Spinal cord (tissue), 10 donors: ENCODE data around the gene MRGPRD. TPM values are rescaled to one million over a fixed set of nuclear protein-coding genes. Genes with fewer than 3 reads are reported as not detected.

Experiments used
- DNase-seq, 6 donors: peaks; one replicate each; pipeline versions ENCODE4 v3.0.0 to v3.0.0-alpha.2; 2013 to 2015; ENCODE audit warnings: low spot score in 6 of 6, low read depth in 4 of 6
- H3K27ac ChIP-seq: one replicate; pipeline ENCODE4 v1.5.1; 2013; ENCODE audit warnings: low read depth, low read length, control low read depth
- H3K27me3 ChIP-seq: one replicate; pipeline ENCODE4 v1.6.1; 2013; ENCODE audit warnings: low read length; ENCODE audit not compliant: control insufficient read depth, insufficient read depth
- H3K36me3 ChIP-seq: one replicate; pipeline ENCODE4 v1.6.1; 2013; ENCODE audit warnings: low read length; ENCODE audit not compliant: control insufficient read depth, insufficient read depth
- H3K4me1 ChIP-seq: one replicate; pipeline ENCODE4 v1.6.1; 2013; ENCODE audit warnings: low read length; ENCODE audit not compliant: control insufficient read depth, insufficient read depth
- H3K4me3 ChIP-seq: one replicate; pipeline ENCODE4 v1.5.1; 2013; ENCODE audit warnings: low read depth, low read length, control low read depth
- H3K9me3 ChIP-seq: one replicate; pipeline ENCODE4 v1.6.1; 2013; ENCODE audit warnings: low read length; ENCODE audit not compliant: control insufficient read depth, insufficient read depth
- WGBS: methylation state at CpG from one replicate; pipeline ENCODE4 v1.1.5; 2013; ENCODE audit warnings: missing lambda C conversion rate; ENCODE audit not compliant: insufficient coverage; 5-methylcytosine and 5-hydroxymethylcytosine counted together
- polyA plus RNA-seq, 2 donors: library from polyadenylated mRNA; unstranded; fragments of 120-200 nt; gene quantifications; one replicate each; pipeline ENCODE4 v1.2.1, GENCODE V29; 2013; ENCODE audit not compliant: insufficient read length in 2 of 2
- total RNA-seq, 2 donors: library from RNA; depleted of rRNA in 1 of 2; stranded (reverse); fragments of 120-200 nt in 1 of 2; fragments of >200 nt in 1 of 2; gene quantifications; one replicate each; pipeline versions ENCODE4 v1.2.3 to v1.2.4, GENCODE V29; 2013 to 2014
- donor health status: healthy.

MRGPRD gene
- total and polyA plus RNA-seq, 4 donors = 0.89 TPM; not detected in 3

GRCh38 chr11:68962527-68963250, 18.1 kb downstream of the MRGPRD start:
- H3K9me3 ChIP-seq = no peaks in the 10 kb centered on the region
- no peak overlapping the region for H3K4me3 ChIP-seq
- peaks cover 7% of the 10 kb centered on the region for H3K4me1 ChIP-seq
- WGBS = 73% methylated on average over 10 of the region's 16 CpGs
- H3K36me3 ChIP-seq = no peaks in the 10 kb centered on the region
- H3K27me3 ChIP-seq = no peaks in the 10 kb centered on the region
- H3K27ac ChIP-seq = no peak overlapping the region
- peak in 1 of 6 donors; percentile 18 for DNase-seq

GRCh38 chr11:68961245-68961644, 19.5 kb downstream of the MRGPRD start:
- Histone ChIP-seq H3K27me3 (no peaks in the 10 kb centered on the region), H3K4me3 (no peak overlapping the region), H3K9me3 (no peaks in the 10 kb centered on the region), H3K36me3 (no peaks in the 10 kb centered on the region), H3K4me1 (peaks cover 9% of the 10 kb centered on the region), H3K27ac (no peak overlapping the region)
- WGBS = 80% methylated on average over 4 of the region's 8 CpGs
- DNase-seq = no peak

GRCh38 chr11:68960294-68961071, 20.3 kb downstream of the MRGPRD start:
- 80% methylated on average over 18 of the region's 25 CpGs for WGBS
- no peaks in the 10 kb centered on the region for H3K36me3 ChIP-seq
- peaks cover 13% of the 10 kb centered on the region for H3K4me1 ChIP-seq
- no peaks in the 10 kb centered on the region for H3K27me3 ChIP-seq
- no peak overlapping the region for H3K27ac ChIP-seq
- no peak overlapping the region for H3K4me3 ChIP-seq
- no peak for DNase-seq
- no peaks in the 10 kb centered on the region for H3K9me3 ChIP-seq

- no peak overlapping the region for H3K27ac ChIP-seq
- no peak overlapping the region for H3K4me3 ChIP-seq
- H3K4me1 ChIP-seq = peaks cover 20% of the 10 kb centered on the region
- no peaks in the 10 kb centered on the region for H3K36me3 ChIP-seq
- peak in 1 of 6 donors; percentile 38 for DNase-seq
- 78% methylated on average over 31 of the region's 31 CpGs for WGBS
- no peaks in the 10 kb centered on the region for H3K9me3 ChIP-seq
- H3K27me3 ChIP-seq = no peaks in the 10 kb centered on the region
These were observed 21.1 kb downstream of the MRGPRD start for GRCh38 chr11:68959465-68960293.

GRCh38 chr11:68958211-68958610, 22.6 kb downstream of the MRGPRD start:
- no peaks in the 10 kb centered on the region for H3K9me3 ChIP-seq
- WGBS = 76% methylated on average over 2 of the region's 9 CpGs
- H3K36me3 ChIP-seq = no peaks in the 10 kb centered on the region
- H3K4me1 ChIP-seq = peaks cover 20% of the 10 kb centered on the region
- no peak for DNase-seq
- no peak overlapping the region for H3K27ac ChIP-seq
- no peak overlapping the region for H3K4me3 ChIP-seq
- no peaks in the 10 kb centered on the region for H3K27me3 ChIP-seq

- Histone ChIP-seq H3K4me1 (peaks cover 20% of the 10 kb centered on the region), H3K27ac (no peak overlapping the region), H3K36me3 (no peaks in the 10 kb centered on the region), H3K9me3 (no peaks in the 10 kb centered on the region), H3K4me3 (no peak overlapping the region), H3K27me3 (no peaks in the 10 kb centered on the region)
- 95% methylated on average over 8 of the region's 12 CpGs for WGBS
- no peak for DNase-seq
These were observed 24.1 kb downstream of the MRGPRD start for GRCh38 chr11:68956547-68957254.

- no CpG with 5 or more reads among the region's 12 CpGs for WGBS
- Histone ChIP-seq H3K27me3 (no peaks in the 10 kb centered on the region), H3K4me1 (peaks cover 20% of the 10 kb centered on the region), H3K36me3 (no peaks in the 10 kb centered on the region), H3K27ac (no peak overlapping the region), H3K9me3 (no peaks in the 10 kb centered on the region), H3K4me3 (no peak overlapping the region)
- DNase-seq = no peak
These were observed 24.6 kb downstream of the MRGPRD start for GRCh38 chr11:68956142-68956541.

GRCh38 chr11:68955607-68955958, 25.2 kb downstream of the MRGPRD start:
- DNase-seq = no peak
- H3K4me1 ChIP-seq = peaks cover 20% of the 10 kb centered on the region
- no peaks in the 10 kb centered on the region for H3K36me3 ChIP-seq
- H3K27ac ChIP-seq = no peak overlapping the region
- WGBS = 27% methylated on average over 2 of the region's 5 CpGs
- no peaks in the 10 kb centered on the region for H3K9me3 ChIP-seq
- no peaks in the 10 kb centered on the region for H3K27me3 ChIP-seq
- no peak overlapping the region for H3K4me3 ChIP-seq
